HG03432 (cell line): ENCODE results near the gene IGFBP7.
A peak's percentile ranks its signal among the peaks of the same experiment; 100 is the strongest.

ENCODE experiments used
- ATAC-seq: cut with Tn5 transposase; IDR thresholded peaks from one replicate; pipeline ENCODE4 v1.9.1; 2021; ENCODE audit warnings: mild to moderate bottlenecking, moderate library complexity; ENCODE audit not compliant: unreplicated experiment

The IGFBP7 gene

GRCh38 chr4:57131849-57132742, 21.9 kb upstream of the IGFBP7 start:
- ATAC-seq, result no peak

GRCh38 chr4:57129477-57129876, 19.3 kb upstream of the IGFBP7 start:
- no peak for ATAC-seq

- ATAC-seq, result no peak
Observed at GRCh38 chr4:57127361-57127760, 17.2 kb upstream of the IGFBP7 start.

GRCh38 chr4:57125996-57126395, 15.8 kb upstream of the IGFBP7 start:
- ATAC-seq, result no peak

GRCh38 chr4:57124145-57124544, 14.0 kb upstream of the IGFBP7 start:
- no peak for ATAC-seq

- no peak for ATAC-seq
Observed at GRCh38 chr4:57122959-57123358, 12.8 kb upstream of the IGFBP7 start.

GRCh38 chr4:57119054-57119651, 9.0 kb upstream of the IGFBP7 start:
- no peak for ATAC-seq

GRCh38 chr4:57117491-57117890, 7.3 kb upstream of the IGFBP7 start:
- ATAC-seq, result no peak

GRCh38 chr4:57116245-57116644, 6.1 kb upstream of the IGFBP7 start:
- no peak for ATAC-seq

- no peak for ATAC-seq
Observed at GRCh38 chr4:57114973-57115372, 4.8 kb upstream of the IGFBP7 start.

- no peak for ATAC-seq
Observed at GRCh38 chr4:57113870-57114269, 3.7 kb upstream of the IGFBP7 start.

GRCh38 chr4:57110640-57111511, 691 bp upstream of the IGFBP7 start:
- peak; percentile 63 for ATAC-seq

GRCh38 chr4:57109411-57109846, 756 bp downstream of the IGFBP7 start:
- ATAC-seq, result no peak

- no peak for ATAC-seq
Observed at GRCh38 chr4:57106181-57106580, 4.0 kb downstream of the IGFBP7 start.

- ATAC-seq, result no peak
Observed at GRCh38 chr4:57104706-57105560, 5.3 kb downstream of the IGFBP7 start.

GRCh38 chr4:57103051-57103450, 7.1 kb downstream of the IGFBP7 start:
- no peak for ATAC-seq

GRCh38 chr4:57102050-57102624, 8.0 kb downstream of the IGFBP7 start:
- no peak for ATAC-seq

- ATAC-seq, result no peak
Observed at GRCh38 chr4:57100979-57101651, 9.1 kb downstream of the IGFBP7 start.

GRCh38 chr4:57099363-57099762, 10.8 kb downstream of the IGFBP7 start:
- ATAC-seq, result no peak

GRCh38 chr4:57098941-57099340, 11.2 kb downstream of the IGFBP7 start:
- no peak for ATAC-seq
